HUES64 (cell line): ENCODE measurements around the gene TMOD3.

Experiments
- H3K27ac ChIP-seq: 2 replicates; pipeline ENCODE4 v1.7.0; 2013; ENCODE audit warnings: low read depth, low read length, inconsistent platforms
- H3K27me3 ChIP-seq: 2 replicates; pipeline ENCODE4 v1.6.1; 2013; ENCODE audit warnings: mild to moderate bottlenecking, low read length; ENCODE audit not compliant: insufficient read depth
- H3K36me3 ChIP-seq: 2 replicates; pipeline ENCODE4 v1.6.1; 2013; ENCODE audit warnings: mild to moderate bottlenecking, low read length; ENCODE audit not compliant: insufficient read depth
- H3K4me1 ChIP-seq: 2 replicates; pipeline ENCODE4 v1.6.1; 2013; ENCODE audit warnings: mild to moderate bottlenecking, low read length, moderate library complexity; ENCODE audit not compliant: insufficient read depth
- H3K4me3 ChIP-seq: 2 replicates; pipeline ENCODE4 v1.5.1; 2013; ENCODE audit warnings: mild to moderate bottlenecking, low read length, moderate library complexity
- H3K9ac ChIP-seq: 2 replicates; pipeline ENCODE4 v1.6.1; 2013; ENCODE audit warnings: mild to moderate bottlenecking, low read depth, low read length
- H3K9me3 ChIP-seq: 2 replicates; pipeline ENCODE4 v1.6.1; 2013; ENCODE audit warnings: low read depth, low read length; ENCODE audit not compliant: insufficient read depth
- WGBS: fragments of 150-250, 120-280 bp; methylation state at CpG from one replicate; pipeline ENCODE4 v1.1.7; 2013; ENCODE audit warnings: missing lambda C conversion rate; 5-methylcytosine and 5-hydroxymethylcytosine counted together

TMOD3 gene

DNA sequence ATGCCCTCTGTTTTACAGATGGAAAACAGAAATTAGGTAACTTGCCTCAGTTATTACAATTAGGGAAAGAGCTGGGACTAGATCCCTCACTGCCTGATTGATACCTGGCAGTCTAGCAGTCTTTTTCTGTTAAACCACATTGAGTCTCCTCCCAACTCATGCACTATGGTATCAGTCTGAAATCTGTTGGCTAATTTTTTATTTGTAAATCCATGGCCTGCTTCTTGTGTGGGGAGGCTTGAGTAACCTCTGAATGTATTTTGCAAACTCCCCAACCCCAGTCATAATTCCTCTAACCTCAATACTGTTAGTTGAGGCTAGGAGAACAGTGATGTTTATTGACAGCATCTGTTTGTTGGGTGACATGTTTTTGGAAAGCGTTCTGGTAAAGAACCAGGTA is 35.9 kb downstream of the TMOD3 start:
- H3K27ac ChIP-seq: no peak overlapping the region
- no peak overlapping the region for H3K4me3 ChIP-seq
- no peaks in the 10 kb centered on the region for H3K27me3 ChIP-seq
- WGBS: 100% methylated on average over 1 of the region's 1 CpG
- peaks cover 2% of the 10 kb centered on the region; the same call in 1 of the 2 replicates for H3K9me3 ChIP-seq
- peaks cover 26% of the 10 kb centered on the region for H3K36me3 ChIP-seq
- no peak overlapping the region for H3K9ac ChIP-seq
- peaks cover 13% of the 10 kb centered on the region for H3K4me1 ChIP-seq

- Histone ChIP-seq H3K27ac (no peak overlapping the region), H3K9me3 (peaks cover 4% of the 10 kb centered on the region; the same call in 1 of the 2 replicates), H3K36me3 (peaks cover 34% of the 10 kb centered on the region), H3K4me1 (peaks cover 13% of the 10 kb centered on the region), H3K9ac (no peak overlapping the region), H3K4me3 (no peak overlapping the region), H3K27me3 (no peaks in the 10 kb centered on the region)
- 94% methylated on average over 4 of the region's 4 CpGs for WGBS
Measured at GRCh38 chr15:51866161-51866560, 36.7 kb downstream of the TMOD3 start.

DNA sequence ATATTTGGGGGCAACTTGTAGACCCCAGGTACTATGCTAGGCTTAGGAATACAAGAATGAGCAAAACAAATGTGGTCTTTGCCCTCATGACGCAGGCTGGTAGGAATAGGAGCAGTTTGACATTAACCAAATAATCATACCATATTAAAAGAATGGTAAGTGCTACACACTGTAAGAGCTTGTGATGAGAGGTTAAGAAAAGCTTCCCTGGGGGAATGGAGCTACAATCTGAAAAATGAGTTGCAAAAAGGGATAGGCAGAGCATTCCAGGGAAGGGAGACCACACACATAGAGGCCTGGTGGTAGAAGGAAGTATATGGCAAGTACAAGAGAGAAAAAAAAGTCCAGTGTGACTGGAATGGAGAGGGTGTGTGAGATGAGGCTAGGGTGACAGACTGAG is 37.3 kb downstream of the TMOD3 start:
- no peak overlapping the region for H3K4me3 ChIP-seq
- peaks cover 4% of the 10 kb centered on the region; the same call in 1 of the 2 replicates for H3K9me3 ChIP-seq
- WGBS: no CpG with 5 or more reads among the region's 1 CpG
- H3K27me3 ChIP-seq: no peaks in the 10 kb centered on the region
- H3K9ac ChIP-seq: no peak overlapping the region
- no peak overlapping the region for H3K27ac ChIP-seq
- H3K36me3 ChIP-seq: peaks cover 40% of the 10 kb centered on the region
- H3K4me1 ChIP-seq: peaks cover 13% of the 10 kb centered on the region

- Histone ChIP-seq H3K36me3 (peaks cover 44% of the 10 kb centered on the region), H3K4me3 (no peak overlapping the region), H3K27ac (no peak overlapping the region), H3K27me3 (no peaks in the 10 kb centered on the region), H3K4me1 (peaks cover 10% of the 10 kb centered on the region), H3K9ac (no peak overlapping the region), H3K9me3 (peaks cover 4% of the 10 kb centered on the region; the same call in 1 of the 2 replicates)
- 95% methylated on average over 2 of the region's 2 CpGs for WGBS
Measured at GRCh38 chr15:51869060-51869421, 39.6 kb downstream of the TMOD3 start.

- WGBS: 85% methylated on average over 2 of the region's 2 CpGs
- H3K27ac ChIP-seq: no peak overlapping the region
- H3K27me3 ChIP-seq: no peaks in the 10 kb centered on the region
- no peak overlapping the region for H3K9ac ChIP-seq
- peaks cover 3% of the 10 kb centered on the region; the same call in 1 of the 2 replicates for H3K4me1 ChIP-seq
- H3K36me3 ChIP-seq: peaks cover 48% of the 10 kb centered on the region
- peaks cover 4% of the 10 kb centered on the region; the same call in 1 of the 2 replicates for H3K9me3 ChIP-seq
- H3K4me3 ChIP-seq: no peak overlapping the region
Measured at GRCh38 chr15:51870774-51871173, 41.3 kb downstream of the TMOD3 start.

DNA sequence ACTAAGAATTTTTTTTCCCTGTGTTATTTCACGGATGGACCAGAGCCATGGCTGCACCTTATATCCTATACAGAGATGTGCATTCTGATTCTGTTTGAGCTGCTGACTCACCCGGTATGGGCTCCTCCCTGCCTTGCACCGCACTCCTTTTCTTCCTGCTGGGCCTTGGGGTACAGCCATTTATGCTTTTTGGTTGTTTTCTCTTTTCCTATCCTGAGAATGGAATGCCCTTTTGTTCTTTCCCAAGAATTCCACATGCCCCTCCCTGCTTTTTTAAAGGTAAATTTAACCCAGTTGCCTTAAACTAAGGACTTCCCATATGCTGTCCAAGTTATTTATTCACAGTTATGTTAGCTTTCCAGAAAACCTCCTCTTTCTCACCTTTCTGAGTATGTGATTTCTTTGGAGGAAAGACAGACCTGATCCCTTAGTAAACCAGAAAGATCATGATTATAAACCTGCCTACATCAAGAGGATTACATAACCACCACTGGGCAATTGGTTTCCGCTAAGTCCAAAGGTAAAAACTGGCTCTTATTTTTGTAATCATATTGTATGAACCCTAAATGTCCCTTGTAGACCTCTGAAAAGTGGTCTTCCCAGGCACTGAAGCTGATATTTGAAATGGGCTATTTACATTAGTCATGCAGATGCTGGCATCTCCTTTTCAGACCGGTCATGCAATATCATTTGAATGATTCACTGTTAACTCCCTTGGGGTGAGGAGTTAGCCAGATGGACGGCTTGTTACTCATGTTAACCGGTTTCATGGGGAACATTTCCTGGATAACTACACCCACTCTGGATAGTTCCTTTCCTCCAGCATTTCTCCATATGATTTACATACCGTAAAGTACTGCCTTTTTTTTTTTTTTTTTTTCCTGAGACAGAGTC is 45.5 kb downstream of the TMOD3 start:
- no peak overlapping the region for H3K27ac ChIP-seq

DNA sequence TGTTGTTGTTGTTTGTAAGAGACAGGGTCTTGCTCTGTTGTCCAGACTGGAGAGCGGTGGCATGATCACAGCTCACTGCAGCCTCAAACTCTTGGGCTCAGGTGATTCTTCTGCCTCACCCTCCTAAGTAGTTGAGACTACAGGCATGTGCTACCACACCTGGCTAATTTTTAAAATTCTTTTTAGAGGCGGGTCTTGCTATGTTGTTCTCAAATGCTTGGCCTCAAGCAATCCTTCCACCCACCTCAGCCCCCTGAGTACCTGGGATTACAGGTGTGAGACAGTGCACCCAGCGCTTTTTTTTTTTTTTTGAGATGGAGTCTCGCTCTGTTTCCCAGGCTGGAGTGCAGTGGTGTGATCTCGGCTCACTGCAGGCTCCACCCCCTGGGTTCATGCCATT is 46.7 kb downstream of the TMOD3 start:
- Histone ChIP-seq H3K9me3 (no peaks in the 10 kb centered on the region), H3K27me3 (no peaks in the 10 kb centered on the region), H3K9ac (no peak overlapping the region), H3K27ac (no peak overlapping the region), H3K4me1 (peaks cover 3% of the 10 kb centered on the region; the same call in 1 of the 2 replicates), H3K36me3 (peaks cover 25% of the 10 kb centered on the region), H3K4me3 (no peak overlapping the region)
- 96% methylated on average over 4 of the region's 5 CpGs for WGBS

More for the DNA sequence above, 45.5 kb downstream of the TMOD3 start:
- H3K4me3 ChIP-seq: no peak overlapping the region
- peaks cover 4% of the 10 kb centered on the region; the same call in 1 of the 2 replicates for H3K9me3 ChIP-seq
- 82% methylated on average over 8 of the region's 8 CpGs for WGBS
- H3K27me3 ChIP-seq: no peaks in the 10 kb centered on the region
- H3K36me3 ChIP-seq: peaks cover 33% of the 10 kb centered on the region
- H3K9ac ChIP-seq: peak overlapping the region; percentile 1; the same call in 1 of the 2 replicates
- H3K4me1 ChIP-seq: peaks cover 3% of the 10 kb centered on the region; the same call in 1 of the 2 replicates

DNA sequence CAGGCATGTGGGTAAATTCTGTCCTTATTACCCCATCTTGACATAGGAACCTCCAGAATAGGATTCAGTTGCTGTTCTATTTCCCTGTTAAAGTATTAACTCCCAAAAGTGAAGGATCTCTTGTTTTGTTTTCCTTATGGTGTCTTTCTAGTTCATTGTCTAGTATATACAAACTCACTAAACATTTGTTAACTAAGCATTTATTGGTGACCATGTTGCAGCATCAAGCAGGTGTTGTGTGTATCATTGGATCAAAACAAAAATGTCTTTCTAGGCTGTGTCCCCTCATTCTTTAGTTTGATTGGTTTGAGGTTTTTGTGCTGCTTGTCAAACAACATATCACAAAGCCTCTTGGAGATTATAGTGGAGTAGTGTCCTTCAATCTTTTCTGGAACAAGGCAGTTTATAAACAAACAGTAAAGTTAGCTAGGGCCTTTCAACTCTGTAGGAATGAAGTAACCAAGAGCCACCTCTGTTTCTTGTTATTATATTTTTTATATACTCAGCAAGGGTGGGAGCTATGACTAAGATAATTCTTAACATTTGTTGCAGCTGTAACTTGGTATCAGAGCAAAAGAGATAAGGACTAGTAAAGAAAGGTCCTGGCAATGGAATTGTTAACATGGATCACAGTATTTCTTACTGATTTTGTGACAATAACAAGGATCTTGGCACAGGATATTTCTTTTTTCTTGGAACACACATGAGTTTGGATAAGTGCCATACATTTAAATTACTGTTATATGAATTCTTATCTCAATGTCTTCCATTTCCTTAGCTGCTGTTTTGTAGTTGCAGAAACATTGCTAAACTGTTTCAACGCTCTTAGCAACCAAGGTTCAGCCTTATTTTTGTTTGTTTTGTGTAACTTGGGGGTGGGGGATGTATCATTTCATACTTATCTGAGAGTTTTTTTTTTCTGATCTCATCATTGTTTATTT is 49.3 kb downstream of the TMOD3 start:
- no peak overlapping the region for H3K27ac ChIP-seq
- 0 out of 2 replicates have a peak, but pooled peaks cover 7% of the 10 kb centered on the region for H3K36me3 ChIP-seq
- WGBS: 89% methylated on average over 1 of the region's 1 CpG
- H3K9me3 ChIP-seq: no peaks in the 10 kb centered on the region
- H3K4me1 ChIP-seq: peaks cover 3% of the 10 kb centered on the region; the same call in 1 of the 2 replicates
- no peak overlapping the region for H3K9ac ChIP-seq
- no peak overlapping the region for H3K4me3 ChIP-seq
- H3K27me3 ChIP-seq: no peaks in the 10 kb centered on the region

DNA sequence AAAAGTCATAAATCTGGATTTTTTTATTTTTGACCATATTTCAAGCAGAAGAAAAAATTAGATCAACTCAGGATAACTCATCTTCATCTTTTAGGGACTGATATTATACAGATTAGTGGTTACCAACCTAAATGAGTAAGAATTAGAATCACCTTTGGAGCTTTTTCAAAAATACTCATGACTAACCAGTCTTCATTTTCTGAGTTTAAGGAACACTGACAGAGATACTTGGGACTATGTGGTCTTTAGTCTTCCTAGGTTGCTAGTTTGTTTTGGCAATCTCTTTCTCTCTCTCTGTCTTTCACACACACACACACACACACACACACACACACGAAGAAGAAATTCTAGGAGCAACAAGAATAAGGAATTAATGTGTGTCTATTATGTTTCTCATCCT is 50.1 kb downstream of the TMOD3 start:
- Histone ChIP-seq H3K27me3 (no peaks in the 10 kb centered on the region), H3K9me3 (no peaks in the 10 kb centered on the region), H3K36me3 (0 out of 2 replicates have a peak, but pooled peaks cover 7% of the 10 kb centered on the region), H3K4me3 (no peak overlapping the region), H3K9ac (no peak overlapping the region), H3K27ac (no peak overlapping the region), H3K4me1 (peaks cover 2% of the 10 kb centered on the region; the same call in 1 of the 2 replicates)
- no CpG with 5 or more reads among the region's 1 CpG for WGBS

GRCh38 chr15:51883271-51883837 is 53.9 kb downstream of the TMOD3 start:
- Histone ChIP-seq H3K36me3 (peaks cover 12% of the 10 kb centered on the region; the same call in 1 of the 2 replicates), H3K4me3 (no peak overlapping the region), H3K9me3 (no peaks in the 10 kb centered on the region), H3K9ac (no peak overlapping the region), H3K27me3 (no peaks in the 10 kb centered on the region), H3K27ac (no peak overlapping the region), H3K4me1 (no peaks in the 10 kb centered on the region; the same call in 1 of the 2 replicates)
- WGBS: 95% methylated on average over 2 of the region's 2 CpGs
